HepG2 (cell line): ENCODE measurements around the gene GLTPD2. TPM values are rescaled to one million over a fixed set of nuclear protein-coding genes. Genes with fewer than 3 reads are reported as not detected.

Experiments used
- AKNA ChIP-seq: sonication (generic); formaldehyde crosslinking; IDR thresholded peaks from 2 replicates; pipeline ENCODE4 v1.4.0; 2020; ENCODE audit warnings: missing genetic modification reagents, borderline replicate concordance
- CBX5 ChIP-seq: sonication (generic); formaldehyde crosslinking; IDR thresholded peaks from 2 replicates; pipeline ENCODE4 v1.4.0; 2020; ENCODE audit warnings: missing genetic modification reagents, borderline replicate concordance
- SNAPC4 ChIP-seq: sonication (generic); formaldehyde crosslinking; IDR thresholded peaks from 2 replicates; pipeline ENCODE4 v1.4.0; 2020; ENCODE audit warnings: mild to moderate bottlenecking, missing genetic modification reagents
- ZIK1 ChIP-seq: sonication (generic); formaldehyde crosslinking; IDR thresholded peaks from 2 replicates; pipeline ENCODE4 v1.5.0; 2020; ENCODE audit warnings: mild to moderate bottlenecking, low read depth, missing genetic modification reagents, borderline replicate concordance
- ZNF264 ChIP-seq: sonication (generic); formaldehyde crosslinking; IDR thresholded peaks from 2 replicates; pipeline ENCODE4 v1.4.0; 2020; ENCODE audit warnings: missing genetic modification reagents
- ZNF318 ChIP-seq: sonication (generic); formaldehyde crosslinking; IDR thresholded peaks from 2 replicates; pipeline ENCODE4 v1.4.0; 2020; ENCODE audit warnings: mild to moderate bottlenecking, missing genetic modification reagents
- ZNF367 ChIP-seq: sonication (generic); formaldehyde crosslinking; IDR thresholded peaks from 2 replicates; pipeline ENCODE4 v1.4.0; 2020; ENCODE audit warnings: missing genetic modification reagents, borderline replicate concordance
- ZNF777 ChIP-seq: sonication (generic); formaldehyde crosslinking; IDR thresholded peaks from 2 replicates; pipeline ENCODE4 v1.4.0; 2020; ENCODE audit warnings: missing genetic modification reagents
- polyA plus RNA-seq, 8 experiments: library from polyadenylated mRNA; depleted of rRNA in 3 of 8; stranded (reverse) in 7 of 8; unstranded in 1 of 8; fragments of >200 nt; fragmentation: Illumina TruSeq in 4 of 8; extraction: Trizol in 4 of 8; gene quantifications; 2 replicates each; pipeline versions ENCODE4 v1.2.1 to v1.2.3, GENCODE V29; 2011 to 2016; ENCODE audit warnings: low read depth in 4 of 8, missing spikeins in 1 of 8, mixed read lengths in 1 of 8; ENCODE audit not compliant: insufficient read depth in 1 of 8
- total RNA-seq, 5 experiments: library from RNA; depleted of rRNA; stranded (reverse); fragments of >200 nt; fragmentation: Illumina TruSeq; extraction: Trizol; gene quantifications; 2 replicates each; pipeline ENCODE4 v1.2.3, GENCODE V29; 2016; ENCODE audit warnings: low read depth in 1 of 5
- TF ChIP-seq, protein P1 (sequence below): sonication (generic); formaldehyde crosslinking; IDR thresholded peaks from 2 replicates; pipeline ENCODE4 v1.4.0; 2020; ENCODE audit warnings: missing genetic modification reagents

GLTPD2 gene
- total and polyA plus RNA-seq, 2 of the 13 experiments (the other 11 are each of a cell fraction or from before 2014, with no cell fraction given), result 7.5 to 12.9 TPM

GRCh38 chr17:4771519-4772234 is 17.1 kb upstream of the GLTPD2 start, which contains the start of gene TM4SF5 (continued):
- TF ChIP-seq ZNF777 (no peak; the same call in 1 of the 2 replicates), ZIK1 (CRISPR knock-in tag) (peak; percentile 75; the same call in 1 of the 2 replicates), ZNF264 (CRISPR knock-in tag) (peak; percentile 98), CBX5 (CRISPR knock-in tag) (peak; percentile 64; the same call in 1 of the 2 replicates), SNAPC4 (CRISPR knock-in tag) (peak; percentile 74; the same call in 1 of the 2 replicates), ZNF318 (CRISPR knock-in tag) (no peak), AKNA (CRISPR knock-in tag) (peak; percentile 85; the same call in 1 of the 2 replicates), ZNF367 (CRISPR knock-in tag) (no peak)
- TF ChIP-seq, protein P1, sequence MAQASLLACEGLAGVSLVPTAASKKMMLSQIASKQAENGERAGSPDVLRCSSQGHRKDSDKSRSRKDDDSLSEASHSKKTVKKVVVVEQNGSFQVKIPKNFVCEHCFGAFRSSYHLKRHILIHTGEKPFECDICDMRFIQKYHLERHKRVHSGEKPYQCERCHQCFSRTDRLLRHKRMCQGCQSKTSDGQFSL, result peak; percentile 40; the same call in 1 of the 2 replicates
